Ovary (tissue), 3 donors: ENCODE data around the gene ME2.

Experiments
- EP300 ChIP-seq: sonication (generic); formaldehyde crosslinking; IDR thresholded peaks from one replicate; pipeline ENCODE4 v1.6.1; 2017; ENCODE audit warnings: antibody characterized with exemption
- TF ChIP-seq, protein P1 (sequence below), 3 donors: fragments of 450-650 bp in 2 of 3; fragments of 200-600 bp in 1 of 3; IDR thresholded peaks; one replicate each; pipeline versions ENCODE4 v1.5.1 to v1.8.0; 2016 to 2022; ENCODE audit warnings: antibody characterized with exemption in 3 of 3, mild to moderate bottlenecking in 1 of 3
- donor health status: DM: no; HTN: no; CAD: no.

- TF ChIP-seq, protein P1, sequence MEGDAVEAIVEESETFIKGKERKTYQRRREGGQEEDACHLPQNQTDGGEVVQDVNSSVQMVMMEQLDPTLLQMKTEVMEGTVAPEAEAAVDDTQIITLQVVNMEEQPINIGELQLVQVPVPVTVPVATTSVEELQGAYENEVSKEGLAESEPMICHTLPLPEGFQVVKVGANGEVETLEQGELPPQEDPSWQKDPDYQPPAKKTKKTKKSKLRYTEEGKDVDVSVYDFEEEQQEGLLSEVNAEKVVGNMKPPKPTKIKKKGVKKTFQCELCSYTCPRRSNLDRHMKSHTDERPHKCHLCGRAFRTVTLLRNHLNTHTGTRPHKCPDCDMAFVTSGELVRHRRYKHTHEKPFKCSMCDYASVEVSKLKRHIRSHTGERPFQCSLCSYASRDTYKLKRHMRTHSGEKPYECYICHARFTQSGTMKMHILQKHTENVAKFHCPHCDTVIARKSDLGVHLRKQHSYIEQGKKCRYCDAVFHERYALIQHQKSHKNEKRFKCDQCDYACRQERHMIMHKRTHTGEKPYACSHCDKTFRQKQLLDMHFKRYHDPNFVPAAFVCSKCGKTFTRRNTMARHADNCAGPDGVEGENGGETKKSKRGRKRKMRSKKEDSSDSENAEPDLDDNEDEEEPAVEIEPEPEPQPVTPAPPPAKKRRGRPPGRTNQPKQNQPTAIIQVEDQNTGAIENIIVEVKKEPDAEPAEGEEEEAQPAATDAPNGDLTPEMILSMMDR (IDR thresholded peaks at IDR 0.05): no peak
- no peak for TF ChIP-seq EP300
These were observed 74.9 kb downstream of the ME2 start for GRCh38 chr18:50953822-50954221.
